ENCODE results near the gene DNAJC12. TPM values are rescaled to one million over a fixed set of nuclear protein-coding genes. Genes with fewer than 3 reads are reported as not detected.

Gene DNAJC12
- total and polyA plus RNA-seq, 11 donors = 1.5 to 6.5 (median 4.8) TPM

DNA sequence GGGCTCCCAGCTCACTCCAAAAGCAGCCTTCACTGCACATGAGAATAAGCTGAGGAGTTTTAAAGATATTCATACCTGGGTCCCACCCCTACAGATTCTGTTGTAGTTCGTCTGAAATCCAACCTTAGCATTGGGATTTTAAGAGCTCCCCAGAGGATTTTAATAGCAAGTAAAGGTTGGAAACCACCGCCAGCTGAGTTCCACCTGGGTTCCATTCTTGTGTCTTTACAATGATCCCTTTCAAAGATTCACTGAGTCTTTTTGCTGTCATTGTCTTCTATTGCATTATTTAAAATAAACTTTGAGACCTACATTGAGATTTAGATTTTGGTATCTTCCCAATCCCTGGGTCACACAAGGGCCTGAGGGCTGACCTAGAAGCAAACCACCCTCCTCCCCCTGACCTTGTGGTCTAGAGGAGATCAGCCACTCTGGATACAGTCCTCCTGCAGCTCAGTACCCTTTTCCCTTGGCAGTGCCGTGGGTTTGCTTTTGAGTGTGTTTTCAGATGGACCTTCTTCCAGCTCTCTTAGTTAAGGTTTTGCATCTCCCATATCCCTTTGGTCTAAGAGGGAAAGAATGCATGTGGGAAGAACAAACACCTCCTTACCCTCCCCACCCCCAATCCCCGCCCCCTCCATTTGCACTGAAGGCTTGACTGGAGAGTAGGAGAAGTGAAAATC is 23.9 kb upstream of the DNAJC12 start:
- DNase-seq (no peak), ATAC-seq (no peak)
- Histone ChIP-seq H3K27ac (no peak overlapping the region), H3K4me3 (no peak overlapping the region), H3K4me1 (peaks cover 0 to 5% (median 0%) of the 10 kb centered on the region in 12 donors), H3K9me3 (no peaks in the 10 kb centered on the region), H3K36me3 (no peaks in the 10 kb centered on the region), H3K27me3 (no peaks in the 10 kb centered on the region)
- intact Hi-C loops (cut with DNase I) = no loop called here
- TF ChIP-seq POLR2A (IDR thresholded peaks at IDR 0.05) = no peak
- TF ChIP-seq, protein P1, sequence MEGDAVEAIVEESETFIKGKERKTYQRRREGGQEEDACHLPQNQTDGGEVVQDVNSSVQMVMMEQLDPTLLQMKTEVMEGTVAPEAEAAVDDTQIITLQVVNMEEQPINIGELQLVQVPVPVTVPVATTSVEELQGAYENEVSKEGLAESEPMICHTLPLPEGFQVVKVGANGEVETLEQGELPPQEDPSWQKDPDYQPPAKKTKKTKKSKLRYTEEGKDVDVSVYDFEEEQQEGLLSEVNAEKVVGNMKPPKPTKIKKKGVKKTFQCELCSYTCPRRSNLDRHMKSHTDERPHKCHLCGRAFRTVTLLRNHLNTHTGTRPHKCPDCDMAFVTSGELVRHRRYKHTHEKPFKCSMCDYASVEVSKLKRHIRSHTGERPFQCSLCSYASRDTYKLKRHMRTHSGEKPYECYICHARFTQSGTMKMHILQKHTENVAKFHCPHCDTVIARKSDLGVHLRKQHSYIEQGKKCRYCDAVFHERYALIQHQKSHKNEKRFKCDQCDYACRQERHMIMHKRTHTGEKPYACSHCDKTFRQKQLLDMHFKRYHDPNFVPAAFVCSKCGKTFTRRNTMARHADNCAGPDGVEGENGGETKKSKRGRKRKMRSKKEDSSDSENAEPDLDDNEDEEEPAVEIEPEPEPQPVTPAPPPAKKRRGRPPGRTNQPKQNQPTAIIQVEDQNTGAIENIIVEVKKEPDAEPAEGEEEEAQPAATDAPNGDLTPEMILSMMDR (IDR thresholded peaks at IDR 0.05) = no peak
- 67 to 82% (median 70%) methylated on average over 4 of the region's 4 CpGs for WGBS, 4 donors

DNA sequence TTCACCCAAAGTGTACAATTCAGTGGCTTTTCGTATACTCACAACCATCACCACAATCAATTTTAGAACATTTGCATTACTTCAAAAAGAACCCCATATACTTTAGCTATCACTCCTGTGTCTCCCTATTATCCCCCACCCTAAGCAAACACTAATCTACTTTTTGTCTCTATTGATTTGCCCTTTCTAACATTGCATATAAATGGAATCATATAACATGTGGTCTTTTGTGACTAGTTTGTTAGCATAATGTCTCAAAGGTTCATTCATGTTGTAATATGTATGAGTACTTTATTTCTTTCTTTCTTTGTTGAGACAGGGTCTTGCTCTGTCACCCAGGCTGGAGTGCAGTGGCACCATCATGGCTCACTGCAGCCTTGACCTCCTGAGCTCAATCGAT is 21.0 kb upstream of the DNAJC12 start:
- no peaks in the 10 kb centered on the region for H3K36me3 ChIP-seq
- no peak overlapping the region for H3K4me3 ChIP-seq
- no peak for ATAC-seq
- 83 to 97% (median 94%) methylated on average over 2 of the region's 2 CpGs for WGBS, 4 donors
- no peak for TF ChIP-seq POLR2A (IDR thresholded peaks at IDR 0.05)
- TF ChIP-seq, protein P1 (IDR thresholded peaks at IDR 0.05) = no peak
- no peak overlapping the region for H3K27ac ChIP-seq
- DNase-seq = no peak
- no peaks in the 10 kb centered on the region for H3K9me3 ChIP-seq
- no peaks in the 10 kb centered on the region for H3K27me3 ChIP-seq
- H3K4me1 ChIP-seq = no peaks in the 10 kb centered on the region
- intact Hi-C loops (cut with DNase I) = loop anchor here in 9 of 10 donors (5.0 to 10.0 kb wide), 7 partner anchors 216 to 446 kb away; partner anchors contain the start of gene HERC4 (in 3 of the 9)

DNA sequence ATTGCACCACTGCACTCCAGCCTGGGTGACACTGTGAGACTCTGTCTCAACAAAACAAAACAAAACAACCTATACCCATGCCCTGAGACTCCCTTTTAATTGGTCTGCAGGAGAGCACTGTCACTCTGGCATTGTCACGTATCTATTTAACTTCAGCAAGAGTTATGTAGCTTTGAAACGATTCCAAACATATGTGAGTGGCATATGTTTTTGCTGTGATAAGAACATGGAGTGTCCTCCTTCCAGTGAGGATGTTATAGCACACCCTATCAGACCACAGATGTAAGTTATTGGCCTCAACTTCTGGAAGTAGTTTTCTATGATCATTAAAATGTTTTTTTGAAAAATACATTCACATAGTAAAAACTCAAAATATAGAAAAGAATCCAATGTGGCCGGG is 15.5 kb upstream of the DNAJC12 start:
- TF ChIP-seq POLR2A (IDR thresholded peaks at IDR 0.05) = no peak
- TF ChIP-seq, protein P1 (IDR thresholded peaks at IDR 0.05) = no peak
- H3K9me3 ChIP-seq = no peaks in the 10 kb centered on the region
- DNase-seq (no peak), ATAC-seq (no peak)
- no peak overlapping the region for H3K4me3 ChIP-seq
- H3K4me1 ChIP-seq = peaks cover 0 to 8% (median 5%) of the 10 kb centered on the region in 12 donors
- H3K27ac ChIP-seq = no peak overlapping the region
- intact Hi-C loops (cut with DNase I) = loop anchor here in 6 of 10 donors (10.0 kb wide), 4 partner anchors 221 to 451 kb away; partner anchors contain the start of gene HERC4 (in 2 of the 6)
- no peaks in the 10 kb centered on the region for H3K27me3 ChIP-seq
- WGBS, 4 donors = 68 to 79% (median 70%) methylated on average over 3 of the region's 3 CpGs
- H3K36me3 ChIP-seq = no peaks in the 10 kb centered on the region

DNA sequence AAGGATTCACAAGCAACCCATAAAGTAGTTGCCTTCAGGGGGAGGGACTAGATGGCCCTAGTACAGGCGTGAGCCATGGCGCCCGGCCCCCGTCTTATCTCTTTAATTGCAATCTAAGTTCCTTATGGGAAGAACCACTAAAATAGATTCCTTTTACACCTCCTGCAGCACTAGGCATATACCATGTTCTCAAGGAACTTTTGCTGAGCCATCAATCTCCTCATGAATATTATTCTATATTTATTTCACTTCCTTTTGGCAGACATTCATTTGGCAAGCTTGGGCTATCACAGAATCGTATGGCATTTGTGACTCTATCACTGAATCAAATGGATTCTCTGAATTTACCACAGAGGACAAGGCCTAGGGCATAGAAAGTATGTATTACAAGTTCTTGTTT is 14.8 kb upstream of the DNAJC12 start:
- H3K27me3 ChIP-seq = no peaks in the 10 kb centered on the region
- H3K27ac ChIP-seq = no peak overlapping the region
- intact Hi-C loops (cut with DNase I) = loop anchor here in 6 of 10 donors (10.0 kb wide), 4 partner anchors 222 to 452 kb away; partner anchors contain the start of gene HERC4 (in 2 of the 6)
- no peaks in the 10 kb centered on the region for H3K9me3 ChIP-seq
- TF ChIP-seq, protein P1 (IDR thresholded peaks at IDR 0.05) = no peak
- H3K4me1 ChIP-seq = peaks cover 0 to 8% (median 5%) of the 10 kb centered on the region in 12 donors
- DNase-seq (no peak), ATAC-seq (no peak)
- 65 to 72% (median 65%) methylated on average over 5 of the region's 5 CpGs for WGBS, 4 donors
- no peaks in the 10 kb centered on the region for H3K36me3 ChIP-seq
- H3K4me3 ChIP-seq = no peak overlapping the region

All from heart left ventricle (tissue), 16 donors.